ENCODE measurements around the gene PRKCI. TPM values are rescaled to one million over a fixed set of nuclear protein-coding genes. Genes with fewer than 3 reads are reported as not detected.

Gene PRKCI
- total RNA-seq, 1 experiment from 2014 or later = 43.7 TPM

DNA sequence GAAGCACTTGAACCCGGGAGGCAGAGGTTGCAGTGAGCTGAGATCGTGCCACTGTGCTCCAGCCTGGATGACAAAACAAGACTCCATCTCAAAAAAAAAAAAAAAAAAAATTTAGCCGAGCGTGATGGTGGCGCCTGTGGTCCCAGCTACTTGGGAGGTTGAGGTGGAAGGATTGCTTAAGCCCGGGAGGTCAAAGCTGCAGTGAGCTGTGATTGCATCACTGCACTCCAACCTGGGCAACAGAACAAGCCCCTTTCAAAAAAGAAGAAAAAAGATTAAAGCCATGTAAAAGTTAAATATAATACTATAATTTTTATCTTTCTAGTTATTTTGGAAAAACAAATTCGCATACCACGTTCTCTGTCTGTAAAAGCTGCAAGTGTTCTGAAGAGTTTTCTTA lies 73.4 kb downstream of the PRKCI start:
- POLR2A ChIA-PET = interaction anchor here (0.6 kb wide), 1 partner anchor 121 kb away, joined by 3 read pairs; no protein-coding TSS in a partner anchor
- H3K36me3 ChIP-seq (ENCODE audit: control insufficient read depth, insufficient read depth, low read length) = no peaks in the 10 kb centered on the region
- intact Hi-C loops (cut with micrococcal nuclease; ENCODE audit: unreplicated experiment) (no loop called here), in situ Hi-C loops (cut with HindIII; ENCODE audit: low pct_unique_long_range_greater_than_20kb, low sequenced_read_pairs) (no loop called here)
- H3K4me1 ChIP-seq (ENCODE audit: control insufficient read depth, insufficient read depth, low read length) = no peaks in the 10 kb centered on the region
- no peaks in the 10 kb centered on the region for H3K27me3 ChIP-seq (ENCODE audit: control insufficient read depth, insufficient read depth, low read length)
- TF ChIP-seq, protein P1, sequence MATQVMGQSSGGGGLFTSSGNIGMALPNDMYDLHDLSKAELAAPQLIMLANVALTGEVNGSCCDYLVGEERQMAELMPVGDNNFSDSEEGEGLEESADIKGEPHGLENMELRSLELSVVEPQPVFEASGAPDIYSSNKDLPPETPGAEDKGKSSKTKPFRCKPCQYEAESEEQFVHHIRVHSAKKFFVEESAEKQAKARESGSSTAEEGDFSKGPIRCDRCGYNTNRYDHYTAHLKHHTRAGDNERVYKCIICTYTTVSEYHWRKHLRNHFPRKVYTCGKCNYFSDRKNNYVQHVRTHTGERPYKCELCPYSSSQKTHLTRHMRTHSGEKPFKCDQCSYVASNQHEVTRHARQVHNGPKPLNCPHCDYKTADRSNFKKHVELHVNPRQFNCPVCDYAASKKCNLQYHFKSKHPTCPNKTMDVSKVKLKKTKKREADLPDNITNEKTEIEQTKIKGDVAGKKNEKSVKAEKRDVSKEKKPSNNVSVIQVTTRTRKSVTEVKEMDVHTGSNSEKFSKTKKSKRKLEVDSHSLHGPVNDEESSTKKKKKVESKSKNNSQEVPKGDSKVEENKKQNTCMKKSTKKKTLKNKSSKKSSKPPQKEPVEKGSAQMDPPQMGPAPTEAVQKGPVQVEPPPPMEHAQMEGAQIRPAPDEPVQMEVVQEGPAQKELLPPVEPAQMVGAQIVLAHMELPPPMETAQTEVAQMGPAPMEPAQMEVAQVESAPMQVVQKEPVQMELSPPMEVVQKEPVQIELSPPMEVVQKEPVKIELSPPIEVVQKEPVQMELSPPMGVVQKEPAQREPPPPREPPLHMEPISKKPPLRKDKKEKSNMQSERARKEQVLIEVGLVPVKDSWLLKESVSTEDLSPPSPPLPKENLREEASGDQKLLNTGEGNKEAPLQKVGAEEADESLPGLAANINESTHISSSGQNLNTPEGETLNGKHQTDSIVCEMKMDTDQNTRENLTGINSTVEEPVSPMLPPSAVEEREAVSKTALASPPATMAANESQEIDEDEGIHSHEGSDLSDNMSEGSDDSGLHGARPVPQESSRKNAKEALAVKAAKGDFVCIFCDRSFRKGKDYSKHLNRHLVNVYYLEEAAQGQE (IDR thresholded peaks at IDR 0.05; ENCODE audit: insufficient read depth in 1 of 2, low read depth in 2 of 2, low read length in 1 of 2) = no peak
- TF ChIP-seq TCF7L2 (IDR thresholded peaks at IDR 0.05; ENCODE audit: low read depth, low read length) (no peak), POLR2AphosphoS5 (IDR thresholded peaks at IDR 0.05; ENCODE audit: low read depth, low read length) (no peak), SIN3A (IDR thresholded peaks at IDR 0.05; ENCODE audit: borderline replicate concordance, insufficient read depth, low read depth, low read length) (no peak)
- TF ChIP-seq, protein P2, sequence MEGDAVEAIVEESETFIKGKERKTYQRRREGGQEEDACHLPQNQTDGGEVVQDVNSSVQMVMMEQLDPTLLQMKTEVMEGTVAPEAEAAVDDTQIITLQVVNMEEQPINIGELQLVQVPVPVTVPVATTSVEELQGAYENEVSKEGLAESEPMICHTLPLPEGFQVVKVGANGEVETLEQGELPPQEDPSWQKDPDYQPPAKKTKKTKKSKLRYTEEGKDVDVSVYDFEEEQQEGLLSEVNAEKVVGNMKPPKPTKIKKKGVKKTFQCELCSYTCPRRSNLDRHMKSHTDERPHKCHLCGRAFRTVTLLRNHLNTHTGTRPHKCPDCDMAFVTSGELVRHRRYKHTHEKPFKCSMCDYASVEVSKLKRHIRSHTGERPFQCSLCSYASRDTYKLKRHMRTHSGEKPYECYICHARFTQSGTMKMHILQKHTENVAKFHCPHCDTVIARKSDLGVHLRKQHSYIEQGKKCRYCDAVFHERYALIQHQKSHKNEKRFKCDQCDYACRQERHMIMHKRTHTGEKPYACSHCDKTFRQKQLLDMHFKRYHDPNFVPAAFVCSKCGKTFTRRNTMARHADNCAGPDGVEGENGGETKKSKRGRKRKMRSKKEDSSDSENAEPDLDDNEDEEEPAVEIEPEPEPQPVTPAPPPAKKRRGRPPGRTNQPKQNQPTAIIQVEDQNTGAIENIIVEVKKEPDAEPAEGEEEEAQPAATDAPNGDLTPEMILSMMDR (IDR thresholded peaks at IDR 0.05) = no peak
- H3K27ac ChIP-seq (ENCODE audit: low read length) = no peak overlapping the region
- H3K4me3 ChIP-seq (ENCODE audit: low read depth in 2 of 2, low read length in 2 of 2) = no peak overlapping the region
- no peaks in the 10 kb centered on the region for H3K9me3 ChIP-seq (ENCODE audit: control insufficient read depth, insufficient read depth, low read depth, low read length)
- BruUV-seq (replicated peaks) = no TSS peak
- DNase-seq (ENCODE audit: low read depth, low spot score) = no peak
- no peak for ATAC-seq
- CTCF ChIA-PET = no interaction called here

DNA sequence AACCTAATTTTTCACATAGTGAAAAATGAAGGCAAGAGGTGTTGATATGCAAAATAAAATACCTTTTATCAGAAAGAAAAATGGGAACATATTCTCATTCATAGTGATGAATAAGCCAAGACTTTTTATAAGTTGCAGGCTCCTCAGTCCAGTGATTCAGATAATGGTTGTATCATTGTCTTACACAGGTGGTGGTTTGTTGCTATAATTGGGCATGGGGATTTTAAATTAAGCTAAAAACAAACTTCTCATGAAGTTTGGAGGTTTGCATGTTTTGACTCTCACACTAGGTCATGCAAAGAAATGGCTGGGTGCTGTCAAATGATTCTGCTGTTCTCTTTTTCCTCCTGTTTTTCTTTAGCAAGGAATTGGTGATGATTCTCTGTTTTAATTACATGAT lies 74.5 kb downstream of the PRKCI start:
- no peaks in the 10 kb centered on the region for H3K9me3 ChIP-seq (ENCODE audit: control insufficient read depth, insufficient read depth, low read depth, low read length)
- H3K4me1 ChIP-seq (ENCODE audit: control insufficient read depth, insufficient read depth, low read length) = no peaks in the 10 kb centered on the region
- H3K36me3 ChIP-seq (ENCODE audit: control insufficient read depth, insufficient read depth, low read length) = 0 out of 2 replicates have a peak, but pooled peaks cover 4% of the 10 kb centered on the region
- ChIA-PET CTCF (interaction anchor here (0.6 kb wide), 1 partner anchor 8 kb away, joined by 3 read pairs; no protein-coding TSS in a partner anchor), POLR2A (no interaction called here)
- TF ChIP-seq, protein P2 (IDR thresholded peaks at IDR 0.05) = no peak
- TF ChIP-seq POLR2AphosphoS5 (IDR thresholded peaks at IDR 0.05; ENCODE audit: low read depth, low read length) = no peak
- TF ChIP-seq, protein P1 (IDR thresholded peaks at IDR 0.05; ENCODE audit: insufficient read depth in 1 of 2, low read depth in 2 of 2, low read length in 1 of 2) = no peak
- TF ChIP-seq SIN3A (IDR thresholded peaks at IDR 0.05; ENCODE audit: borderline replicate concordance, insufficient read depth, low read depth, low read length) = no peak
- TF ChIP-seq TCF7L2 (IDR thresholded peaks at IDR 0.05; ENCODE audit: low read depth, low read length) = no peak
- H3K27ac ChIP-seq (ENCODE audit: low read length) = no peak overlapping the region
- no peaks in the 10 kb centered on the region for H3K27me3 ChIP-seq (ENCODE audit: control insufficient read depth, insufficient read depth, low read length)
- no TSS peak for BruUV-seq (replicated peaks)
- in situ Hi-C loops (cut with HindIII; ENCODE audit: low pct_unique_long_range_greater_than_20kb, low sequenced_read_pairs) (no loop called here), intact Hi-C loops (cut with micrococcal nuclease; ENCODE audit: unreplicated experiment) (no loop called here)
- no peak for DNase-seq (ENCODE audit: low read depth, low spot score)
- ATAC-seq = no peak
- no peak overlapping the region for H3K4me3 ChIP-seq (ENCODE audit: low read depth in 2 of 2, low read length in 2 of 2)
